ENCODE results near the gene FNDC3A.
"Not testable (repeated sequence)": the region's sequence is repeated elsewhere in the genome, so short reads cannot be mapped to it uniquely, and the experiment has no call there.

DNA sequence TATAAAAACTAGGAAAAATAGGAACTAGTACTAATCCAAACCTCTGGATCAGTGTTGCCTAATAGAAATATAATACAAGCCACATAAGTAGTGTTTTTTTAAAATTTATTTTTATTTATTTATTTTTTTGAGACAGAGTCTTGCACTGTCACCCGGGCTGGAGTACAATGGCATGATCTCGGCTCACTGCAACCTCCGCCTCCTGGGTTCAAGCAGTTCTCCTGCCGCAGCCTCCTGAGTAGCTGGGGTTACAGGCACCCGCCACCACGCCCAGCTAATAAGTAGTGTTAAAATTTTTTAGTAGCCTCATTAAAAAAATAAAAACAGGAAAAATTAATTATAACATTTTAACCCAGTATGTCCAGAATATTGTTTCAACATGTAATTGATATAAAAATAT, 94.3 kb downstream of the FNDC3A start:
- not testable (repeated sequence) for TF ChIP-seq YY1 (IDR thresholded peaks at IDR 0.05; ENCODE audit: insufficient read depth, insufficient read length); ZNF274 (IDR thresholded peaks at IDR 0.05; ENCODE audit: low read depth, low read length); SUZ12 (IDR thresholded peaks at IDR 0.05; ENCODE audit: extremely low read depth, insufficient read depth, insufficient read length)

Data from NT2/D1 (cell line).